ENCODE measurements around the gene TRAPPC1.
"Not testable (repeated sequence)": the region's sequence is repeated elsewhere in the genome, so short reads cannot be mapped to it uniquely, and the experiment has no call there.

The TRAPPC1 gene

DNA sequence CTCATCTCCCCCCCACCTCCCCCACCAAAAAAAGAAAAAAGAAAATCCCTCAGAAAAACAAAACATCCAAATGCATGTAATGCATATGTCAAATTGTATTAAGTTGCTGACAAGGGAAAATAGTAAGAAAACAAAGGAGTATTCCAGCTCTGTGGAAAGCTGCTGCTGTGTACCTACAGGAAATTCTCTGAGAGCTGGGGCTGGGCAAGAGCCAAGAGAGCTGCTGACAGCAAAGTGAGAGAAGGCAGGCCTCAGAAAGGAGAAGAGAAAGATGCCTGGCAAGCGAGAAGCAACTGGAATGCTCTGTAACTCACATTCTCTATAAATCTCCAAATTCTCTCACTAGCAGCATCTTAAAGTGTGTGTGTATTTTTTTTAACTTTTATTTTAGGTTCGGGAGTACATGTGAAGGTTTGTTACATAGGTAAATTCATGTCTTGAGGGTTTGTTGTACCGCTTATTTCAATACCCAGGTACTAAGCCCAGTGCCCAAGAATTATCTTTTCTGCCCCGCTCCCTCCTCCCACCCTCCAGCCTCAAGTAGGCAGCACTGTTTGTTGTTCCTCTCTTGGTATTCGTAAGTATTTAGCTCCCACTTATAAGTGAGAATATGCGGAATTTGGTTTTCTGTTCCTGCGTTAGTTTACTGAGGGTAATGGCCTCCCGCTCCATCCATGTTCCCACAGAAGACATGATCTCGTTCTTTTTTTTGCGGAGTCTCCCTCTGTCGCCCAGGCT, 24.7 kb upstream of the TRAPPC1 start:
- Histone ChIP-seq H3K4me1 (no peaks in the 10 kb centered on the region), H3K4me3 (no peak overlapping the region), H3K27me3 (peaks cover 0 to 24% of the 10 kb centered on the region in 2 donors), H3K36me3 (no peaks in the 10 kb centered on the region), H3K9me3 (no peaks in the 10 kb centered on the region), H3K27ac (no peak overlapping the region)
- TF ChIP-seq, protein P1, sequence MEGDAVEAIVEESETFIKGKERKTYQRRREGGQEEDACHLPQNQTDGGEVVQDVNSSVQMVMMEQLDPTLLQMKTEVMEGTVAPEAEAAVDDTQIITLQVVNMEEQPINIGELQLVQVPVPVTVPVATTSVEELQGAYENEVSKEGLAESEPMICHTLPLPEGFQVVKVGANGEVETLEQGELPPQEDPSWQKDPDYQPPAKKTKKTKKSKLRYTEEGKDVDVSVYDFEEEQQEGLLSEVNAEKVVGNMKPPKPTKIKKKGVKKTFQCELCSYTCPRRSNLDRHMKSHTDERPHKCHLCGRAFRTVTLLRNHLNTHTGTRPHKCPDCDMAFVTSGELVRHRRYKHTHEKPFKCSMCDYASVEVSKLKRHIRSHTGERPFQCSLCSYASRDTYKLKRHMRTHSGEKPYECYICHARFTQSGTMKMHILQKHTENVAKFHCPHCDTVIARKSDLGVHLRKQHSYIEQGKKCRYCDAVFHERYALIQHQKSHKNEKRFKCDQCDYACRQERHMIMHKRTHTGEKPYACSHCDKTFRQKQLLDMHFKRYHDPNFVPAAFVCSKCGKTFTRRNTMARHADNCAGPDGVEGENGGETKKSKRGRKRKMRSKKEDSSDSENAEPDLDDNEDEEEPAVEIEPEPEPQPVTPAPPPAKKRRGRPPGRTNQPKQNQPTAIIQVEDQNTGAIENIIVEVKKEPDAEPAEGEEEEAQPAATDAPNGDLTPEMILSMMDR (IDR thresholded peaks at IDR 0.05) = no peak
- intact Hi-C loops (cut with DNase I; ENCODE audit: low total_unique reads) = no loop called here
- peak in 1 of 2 donors; percentile 24 for DNase-seq

DNA sequence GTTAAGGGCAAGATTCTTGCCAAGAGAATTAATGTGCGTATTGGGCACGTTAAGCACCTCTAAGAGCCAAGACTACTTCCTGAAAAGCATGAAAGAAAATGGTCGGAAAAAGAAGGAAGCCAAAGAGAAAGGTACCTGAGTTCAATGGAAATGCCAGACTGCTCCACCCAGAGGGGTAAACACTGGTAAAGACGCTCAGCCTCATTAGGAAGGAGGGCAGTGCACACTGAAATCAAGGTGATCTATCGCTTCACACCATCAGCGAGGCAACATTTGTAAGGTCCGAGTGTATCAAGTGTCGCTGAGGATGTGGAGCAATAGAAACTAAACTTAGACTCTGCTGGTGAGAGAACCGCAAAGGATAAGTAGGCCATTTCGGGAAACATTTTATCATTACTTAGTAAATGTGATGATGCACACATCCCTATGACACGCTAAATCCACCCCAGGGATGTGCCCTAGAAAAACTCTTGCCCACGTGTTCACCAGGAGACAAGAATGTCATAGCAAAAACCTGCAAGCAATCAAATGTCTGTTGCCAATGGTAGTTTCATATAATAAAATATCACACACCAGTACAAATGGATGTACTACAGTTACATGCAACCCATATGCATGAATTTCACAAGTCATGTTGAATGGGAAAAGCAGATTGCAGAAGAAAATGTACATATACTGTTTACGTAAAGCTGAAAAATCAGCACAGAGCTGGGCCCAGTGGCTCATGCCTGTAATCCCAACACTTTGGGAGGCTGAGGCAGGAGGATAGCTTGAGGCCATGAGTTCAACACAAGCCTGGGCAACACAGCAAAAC, 23.9 kb upstream of the TRAPPC1 start:
- DNase-seq = no peak
- intact Hi-C loops (cut with DNase I; ENCODE audit: low total_unique reads) = no loop called here

DNA sequence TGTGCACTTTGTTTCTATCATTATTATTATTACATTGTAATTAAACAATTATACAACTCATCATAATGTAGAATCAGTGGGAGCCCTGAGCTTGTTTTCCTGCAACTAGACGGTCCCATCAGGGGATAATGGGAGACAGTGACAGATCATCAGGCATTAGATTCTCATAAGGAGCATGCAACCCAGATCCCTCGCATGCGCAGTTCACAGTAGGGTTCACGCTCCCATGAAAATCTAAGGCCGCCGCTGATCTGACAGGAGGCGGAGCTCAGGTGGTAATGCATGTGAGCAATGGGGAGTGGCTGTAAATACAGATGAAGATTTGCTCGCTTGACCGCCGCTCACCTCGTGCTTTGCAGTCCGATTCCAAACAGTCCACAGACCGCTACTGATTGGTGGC, 21.5 kb upstream of the TRAPPC1 start:
- H3K36me3 ChIP-seq = peaks cover 4 to 22% (median 13%) of the 10 kb centered on the region in 3 donors
- H3K4me1 ChIP-seq; DNase-seq; intact Hi-C loops (cut with DNase I; ENCODE audit: low total_unique reads); H3K27me3 ChIP-seq; H3K27ac ChIP-seq; H3K4me3 ChIP-seq; H3K9me3 ChIP-seq: not testable (repeated sequence)

More for the DNA sequence above, 23.9 kb upstream of the TRAPPC1 start:
- TF ChIP-seq, protein P1 (IDR thresholded peaks at IDR 0.05) = no peak
- H3K27ac ChIP-seq = no peak overlapping the region
- H3K9me3 ChIP-seq = no peaks in the 10 kb centered on the region
- no peaks in the 10 kb centered on the region for H3K4me1 ChIP-seq
- H3K36me3 ChIP-seq = peaks cover 0 to 2% (median 0%) of the 10 kb centered on the region in 3 donors
- peaks cover 0 to 17% of the 10 kb centered on the region in 2 donors for H3K27me3 ChIP-seq
- H3K4me3 ChIP-seq = no peak overlapping the region

DNA sequence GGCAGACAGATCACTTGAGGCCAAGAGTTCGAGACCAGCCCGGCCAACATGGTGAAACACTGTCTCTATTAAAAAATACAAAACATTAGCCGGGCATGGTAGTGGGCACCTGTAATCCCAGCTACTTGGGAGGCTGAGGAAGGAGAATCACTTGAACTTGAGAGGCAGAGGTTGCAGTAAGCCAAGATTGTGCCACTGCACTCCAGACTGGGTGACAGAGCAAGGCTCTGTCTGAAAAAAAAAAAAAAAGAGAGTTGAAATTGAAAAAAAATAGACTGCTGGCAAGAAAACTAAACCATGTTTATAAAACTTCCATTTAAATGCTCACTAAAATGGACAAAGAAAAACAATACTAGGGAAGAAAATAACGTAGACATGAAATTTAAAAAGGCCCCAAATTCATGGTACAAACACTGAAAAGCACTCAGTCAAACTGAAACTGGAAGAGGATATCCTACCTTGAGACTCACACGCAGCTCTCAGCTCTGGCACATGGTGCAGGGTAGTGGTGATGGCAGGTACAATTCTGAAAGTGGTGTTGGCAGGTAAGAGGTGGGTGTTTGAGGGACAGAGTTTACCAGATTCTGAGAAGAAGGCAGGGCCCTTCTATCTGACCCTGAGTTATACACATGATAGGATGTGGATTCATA, 19.5 kb upstream of the TRAPPC1 start:
- Histone ChIP-seq H3K27ac (no peak overlapping the region), H3K36me3 (peaks cover 20 to 42% (median 32%) of the 10 kb centered on the region in 3 donors), H3K27me3 (peaks cover 0 to 3% of the 10 kb centered on the region in 2 donors), H3K4me1 (no peaks in the 10 kb centered on the region), H3K9me3 (no peaks in the 10 kb centered on the region), H3K4me3 (no peak overlapping the region)
- intact Hi-C loops (cut with DNase I; ENCODE audit: low total_unique reads) = no loop called here
- DNase-seq = no peak
- TF ChIP-seq, protein P1 (IDR thresholded peaks at IDR 0.05) = no peak

DNA sequence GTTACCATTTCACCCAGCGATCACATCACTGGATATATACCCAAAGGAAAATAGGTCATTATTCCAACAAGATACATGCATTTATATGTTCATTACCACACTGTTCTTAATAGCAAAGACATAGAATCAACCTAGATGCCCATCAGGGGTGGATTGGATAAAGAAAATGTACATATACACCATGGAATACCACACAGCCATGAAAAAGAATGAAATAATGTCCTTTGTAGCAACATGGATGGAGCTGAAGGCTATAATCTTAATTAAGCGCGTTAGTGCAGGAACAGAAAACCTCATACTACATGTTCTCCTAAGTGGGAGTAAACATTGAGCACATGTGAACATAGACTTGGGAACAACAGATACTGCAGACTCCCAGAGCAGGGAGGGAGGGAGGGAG, 18.8 kb upstream of the TRAPPC1 start:
- no peak overlapping the region for H3K27ac ChIP-seq
- H3K9me3 ChIP-seq = no peaks in the 10 kb centered on the region
- peaks cover 0 to 3% of the 10 kb centered on the region in 2 donors for H3K27me3 ChIP-seq
- H3K36me3 ChIP-seq = peaks cover 27 to 49% (median 39%) of the 10 kb centered on the region in 3 donors
- TF ChIP-seq, protein P1 (IDR thresholded peaks at IDR 0.05) = no peak
- no peaks in the 10 kb centered on the region for H3K4me1 ChIP-seq
- no peak overlapping the region for H3K4me3 ChIP-seq
- intact Hi-C loops (cut with DNase I; ENCODE audit: low total_unique reads) = no loop called here
- no peak for DNase-seq
